KMS-11 (cell line): ENCODE results near the gene ELANE.

Experiments used
- H2AFZ ChIP-seq: fragments of 200-600 bp; sonication (generic); 2 replicates; pipeline ENCODE4 v1.6.1; 2016; ENCODE audit warnings: antibody characterized with exemption, mixed run types, low read depth
- H3K27ac ChIP-seq: fragments of 200-600 bp; sonication (generic); 2 replicates; pipeline ENCODE4 v1.6.1; 2016; ENCODE audit warnings: mild to moderate bottlenecking, mixed run types
- H3K27me3 ChIP-seq: fragments of 200-600 bp; sonication (generic); 2 replicates; pipeline ENCODE4 v1.6.1; 2017; ENCODE audit warnings: mild to moderate bottlenecking, low read depth, mixed run types, moderate library complexity; ENCODE audit not compliant: insufficient read depth
- H3K36me3 ChIP-seq: fragments of 200-600 bp; sonication (generic); 2 replicates; pipeline ENCODE4 v1.6.1; 2017; ENCODE audit warnings: mild to moderate bottlenecking, mixed run types; ENCODE audit not compliant: insufficient read depth
- H3K4me1 ChIP-seq: fragments of 200-600 bp; sonication (generic); 2 replicates; pipeline ENCODE4 v1.6.1; 2016; ENCODE audit warnings: mild to moderate bottlenecking, low read depth, mixed run types; ENCODE audit not compliant: poor library complexity, severe bottlenecking
- H3K4me2 ChIP-seq: fragments of 200-600 bp; sonication (generic); 2 replicates; pipeline ENCODE4 v1.7.0; 2016; ENCODE audit warnings: mild to moderate bottlenecking, mixed run types
- H3K4me3 ChIP-seq: fragments of 200-600 bp; sonication (generic); IDR thresholded peaks from 2 replicates; pipeline ENCODE4 v1.6.1; 2017; ENCODE audit warnings: low read depth, low read length, mixed read lengths; ENCODE audit not compliant: insufficient read depth
- H3K79me2 ChIP-seq: fragments of 200-600 bp; sonication (generic); 2 replicates; pipeline ENCODE4 v1.6.1; 2016; ENCODE audit warnings: low read depth, mixed run types; ENCODE audit not compliant: insufficient read depth
- H3K9ac ChIP-seq: fragments of 200-600 bp; sonication (generic); 2 replicates; pipeline ENCODE4 v1.6.1; 2016; ENCODE audit warnings: mild to moderate bottlenecking, mixed run types
- H4K20me1 ChIP-seq: fragments of 200-600 bp; sonication (generic); 2 replicates; pipeline ENCODE4 v1.6.1; 2016; ENCODE audit warnings: mild to moderate bottlenecking, mixed run types; ENCODE audit not compliant: insufficient read depth
- TF ChIP-seq, protein P1 (sequence below): fragments of 200-600 bp; sonication (generic); conservative IDR thresholded peaks from 2 replicates; pipeline ENCODE4 v1.6.1; 2017; ENCODE audit warnings: low read depth, mild to moderate bottlenecking, antibody characterized with exemption, low read length, moderate library complexity, mixed read lengths

The ELANE gene

GRCh38 chr19:870963-871401, 18.9 kb downstream of the ELANE start:
- H3K79me2 ChIP-seq: no peaks in the 10 kb centered on the region
- H3K4me1 ChIP-seq: peaks cover 8% of the 10 kb centered on the region
- no peak overlapping the region for H3K4me3 ChIP-seq
- H2AFZ ChIP-seq: no peak overlapping the region
- H3K4me2 ChIP-seq: no peak overlapping the region
- no peaks in the 10 kb centered on the region for H4K20me1 ChIP-seq
- no peaks in the 10 kb centered on the region for H3K36me3 ChIP-seq
- no peak overlapping the region for H3K27ac ChIP-seq
- TF ChIP-seq, protein P1, sequence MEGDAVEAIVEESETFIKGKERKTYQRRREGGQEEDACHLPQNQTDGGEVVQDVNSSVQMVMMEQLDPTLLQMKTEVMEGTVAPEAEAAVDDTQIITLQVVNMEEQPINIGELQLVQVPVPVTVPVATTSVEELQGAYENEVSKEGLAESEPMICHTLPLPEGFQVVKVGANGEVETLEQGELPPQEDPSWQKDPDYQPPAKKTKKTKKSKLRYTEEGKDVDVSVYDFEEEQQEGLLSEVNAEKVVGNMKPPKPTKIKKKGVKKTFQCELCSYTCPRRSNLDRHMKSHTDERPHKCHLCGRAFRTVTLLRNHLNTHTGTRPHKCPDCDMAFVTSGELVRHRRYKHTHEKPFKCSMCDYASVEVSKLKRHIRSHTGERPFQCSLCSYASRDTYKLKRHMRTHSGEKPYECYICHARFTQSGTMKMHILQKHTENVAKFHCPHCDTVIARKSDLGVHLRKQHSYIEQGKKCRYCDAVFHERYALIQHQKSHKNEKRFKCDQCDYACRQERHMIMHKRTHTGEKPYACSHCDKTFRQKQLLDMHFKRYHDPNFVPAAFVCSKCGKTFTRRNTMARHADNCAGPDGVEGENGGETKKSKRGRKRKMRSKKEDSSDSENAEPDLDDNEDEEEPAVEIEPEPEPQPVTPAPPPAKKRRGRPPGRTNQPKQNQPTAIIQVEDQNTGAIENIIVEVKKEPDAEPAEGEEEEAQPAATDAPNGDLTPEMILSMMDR: no peak
- no peak overlapping the region for H3K9ac ChIP-seq
- no peaks in the 10 kb centered on the region for H3K27me3 ChIP-seq

GRCh38 chr19:871446-872265, 19.6 kb downstream of the ELANE start:
- no peaks in the 10 kb centered on the region for H3K27me3 ChIP-seq
- H3K27ac ChIP-seq: no peak overlapping the region
- no peak overlapping the region for H3K9ac ChIP-seq
- no peak overlapping the region for H3K4me3 ChIP-seq
- H3K4me2 ChIP-seq: peak overlapping the region; percentile 66; the same call in 1 of the 2 replicates
- H4K20me1 ChIP-seq: no peaks in the 10 kb centered on the region
- no peak overlapping the region for H2AFZ ChIP-seq
- TF ChIP-seq, protein P1: no peak
- H3K79me2 ChIP-seq: no peaks in the 10 kb centered on the region
- peaks cover 8% of the 10 kb centered on the region for H3K4me1 ChIP-seq
- no peaks in the 10 kb centered on the region for H3K36me3 ChIP-seq

DNA sequence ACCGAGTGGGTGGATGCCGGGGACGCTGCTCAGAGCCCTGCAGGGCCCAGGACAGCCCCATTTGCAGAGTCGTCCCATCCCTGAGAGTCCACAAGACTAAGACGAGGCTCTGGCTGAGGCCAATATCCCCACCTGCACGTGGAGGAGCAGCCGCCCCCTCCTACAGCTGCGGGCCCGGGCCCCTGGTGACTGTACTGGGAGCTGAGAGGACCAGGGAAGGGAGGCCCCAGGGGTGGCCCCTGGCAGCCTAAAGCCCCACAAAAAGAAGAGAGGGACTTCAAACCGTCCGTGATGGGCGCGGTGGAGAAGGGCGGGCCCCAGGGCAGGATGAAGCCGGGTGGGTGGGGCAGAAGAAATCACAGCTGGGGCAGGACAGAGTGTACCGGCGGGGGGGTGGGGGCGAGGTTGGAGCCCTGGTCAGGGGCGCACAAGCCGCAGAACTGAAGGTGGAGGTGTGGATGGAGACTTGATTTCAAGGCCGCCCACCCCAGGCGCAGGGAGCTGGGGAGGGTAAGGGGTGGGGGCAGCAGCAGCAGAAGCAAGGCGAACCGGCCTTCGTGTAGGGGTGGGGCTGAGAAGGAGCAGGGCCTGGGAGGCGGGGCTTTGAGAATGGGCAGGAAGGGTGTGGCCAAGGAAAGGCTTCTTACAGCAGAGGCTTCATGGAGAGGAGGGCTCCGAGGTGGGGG, 20.3 kb downstream of the ELANE start:
- TF ChIP-seq, protein P1: no peak
- Histone ChIP-seq H3K4me3 (no peak overlapping the region), H3K27ac (no peak overlapping the region), H2AFZ (no peak overlapping the region), H4K20me1 (no peaks in the 10 kb centered on the region), H3K36me3 (no peaks in the 10 kb centered on the region), H3K79me2 (no peaks in the 10 kb centered on the region), H3K4me2 (peak overlapping the region; percentile 66), H3K27me3 (no peaks in the 10 kb centered on the region), H3K4me1 (peaks cover 8% of the 10 kb centered on the region), H3K9ac (no peak overlapping the region)

- no peaks in the 10 kb centered on the region for H4K20me1 ChIP-seq
- H3K4me1 ChIP-seq: peaks cover 8% of the 10 kb centered on the region
- H3K27ac ChIP-seq: no peak overlapping the region
- H3K4me2 ChIP-seq: no peak overlapping the region
- no peaks in the 10 kb centered on the region for H3K36me3 ChIP-seq
- H2AFZ ChIP-seq: no peak overlapping the region
- no peaks in the 10 kb centered on the region for H3K27me3 ChIP-seq
- no peak overlapping the region for H3K4me3 ChIP-seq
- TF ChIP-seq, protein P1: no peak
- no peaks in the 10 kb centered on the region for H3K79me2 ChIP-seq
- no peak overlapping the region for H3K9ac ChIP-seq
Observed at GRCh38 chr19:873084-873483, 21.0 kb downstream of the ELANE start.
